ENCODE data around the gene OR4Q3.
"Not testable (repeated sequence)": the region's sequence is repeated elsewhere in the genome, so short reads cannot be mapped to it uniquely, and the experiment has no call there.

DNA sequence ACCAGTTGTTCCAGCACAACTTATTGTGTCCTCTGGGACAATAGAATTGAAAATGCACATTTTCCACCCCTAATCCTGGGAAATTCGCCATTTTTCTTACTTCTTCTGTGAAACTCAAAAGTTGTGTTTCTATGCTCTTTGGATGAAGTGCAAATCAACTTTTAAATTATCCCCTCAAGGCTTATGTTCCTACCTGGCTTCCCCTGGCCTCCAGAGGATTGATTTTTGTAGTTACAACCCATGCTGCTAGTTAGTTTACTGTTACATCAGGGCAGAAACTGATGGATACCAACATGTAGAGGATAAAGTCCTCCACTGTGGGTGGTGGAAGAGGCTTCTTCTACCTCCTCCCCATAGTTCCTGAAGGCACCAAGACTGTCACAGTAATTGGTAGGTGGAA is 29.8 kb downstream of the OR4Q3 start, which contains the start of gene OR4M1:
- TF ChIP-seq GATA2, GATA3 (IDR thresholded peaks at IDR 0.05; ENCODE audit: low read depth, low read length): not testable (repeated sequence)

Measured in SH-SY5Y (cell line).